GM18861 (cell line): ENCODE measurements around the gene PRSS2.

Experiments
- ATAC-seq: cut with Tn5 transposase; IDR thresholded peaks from one replicate; pipeline ENCODE4 v1.9.1; 2021; ENCODE audit not compliant: unreplicated experiment

Gene PRSS2

DNA sequence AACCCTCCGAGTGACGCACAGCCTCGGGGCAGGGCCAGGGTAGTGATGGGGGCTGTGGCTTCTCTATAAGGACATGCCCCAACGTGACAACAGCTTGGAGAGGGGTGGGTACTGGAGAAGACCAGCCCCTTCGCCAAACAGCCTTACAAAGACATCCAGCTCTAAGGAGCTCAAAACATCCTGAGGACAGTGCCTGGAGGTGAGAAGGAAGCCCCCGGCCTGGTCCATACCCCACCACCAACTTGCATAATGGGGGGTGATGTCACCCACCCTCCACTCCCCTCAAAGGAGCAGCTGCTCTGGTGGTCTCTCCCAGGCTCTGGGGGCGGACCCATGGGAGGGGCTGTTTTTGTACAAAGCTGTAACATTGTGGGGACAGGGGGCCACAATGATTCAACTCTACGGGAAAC, 15.1 kb downstream of the PRSS2 start:
- no peak for ATAC-seq

DNA sequence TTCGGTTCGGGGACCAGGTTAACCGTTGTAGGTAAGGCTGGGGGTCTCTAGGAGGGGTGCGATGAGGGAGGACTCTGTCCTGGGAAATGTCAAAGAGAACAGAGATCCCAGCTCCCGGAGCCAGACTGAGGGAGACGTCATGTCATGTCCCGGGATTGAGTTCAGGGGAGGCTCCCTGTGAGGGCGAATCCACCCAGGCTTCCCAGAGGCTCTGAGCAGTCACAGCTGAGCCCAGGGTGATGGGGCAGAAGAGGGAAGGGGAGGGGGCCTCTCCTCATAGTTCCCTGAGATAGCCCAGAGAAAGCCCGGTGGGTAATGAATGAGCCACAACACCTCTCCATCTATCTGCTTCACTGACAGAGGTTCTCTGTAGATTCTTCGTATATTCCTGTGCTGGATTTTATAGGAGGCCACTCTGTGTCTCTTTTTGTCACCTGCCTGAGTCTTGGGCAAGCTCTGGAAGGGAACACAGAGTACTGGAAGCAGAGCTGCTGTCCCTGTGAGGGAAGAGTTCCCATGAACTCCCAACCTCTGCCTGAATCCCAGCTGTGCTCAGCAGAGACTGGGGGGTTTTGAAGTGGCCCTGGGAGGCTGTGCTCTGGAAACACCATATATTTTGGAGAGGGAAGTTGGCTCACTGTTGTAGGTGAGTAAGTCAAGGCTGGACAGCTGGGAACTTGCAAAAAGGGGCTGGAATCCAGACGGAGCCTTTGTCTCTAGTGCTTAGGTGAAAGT, 16.4 kb downstream of the PRSS2 start:
- no peak for ATAC-seq

DNA sequence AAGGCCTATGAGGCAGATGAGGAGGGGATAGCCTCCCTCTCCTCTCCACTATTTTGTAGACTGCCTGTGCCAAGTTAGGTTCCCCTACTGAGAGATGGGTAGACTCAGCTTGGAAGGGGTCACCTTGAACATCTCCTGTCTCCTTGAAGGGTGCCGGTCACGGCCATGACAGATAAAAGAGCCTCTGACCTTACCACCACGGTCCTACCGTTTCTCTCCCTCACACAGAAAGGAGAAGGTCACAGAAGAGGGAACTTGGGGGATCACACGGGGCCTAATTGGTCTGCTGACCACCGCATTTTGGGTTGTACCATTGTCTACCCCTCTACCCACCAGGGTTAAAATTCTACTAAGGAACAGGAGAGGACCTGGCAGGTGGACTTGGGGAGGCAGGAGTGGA, 17.0 kb downstream of the PRSS2 start:
- no peak for ATAC-seq

DNA sequence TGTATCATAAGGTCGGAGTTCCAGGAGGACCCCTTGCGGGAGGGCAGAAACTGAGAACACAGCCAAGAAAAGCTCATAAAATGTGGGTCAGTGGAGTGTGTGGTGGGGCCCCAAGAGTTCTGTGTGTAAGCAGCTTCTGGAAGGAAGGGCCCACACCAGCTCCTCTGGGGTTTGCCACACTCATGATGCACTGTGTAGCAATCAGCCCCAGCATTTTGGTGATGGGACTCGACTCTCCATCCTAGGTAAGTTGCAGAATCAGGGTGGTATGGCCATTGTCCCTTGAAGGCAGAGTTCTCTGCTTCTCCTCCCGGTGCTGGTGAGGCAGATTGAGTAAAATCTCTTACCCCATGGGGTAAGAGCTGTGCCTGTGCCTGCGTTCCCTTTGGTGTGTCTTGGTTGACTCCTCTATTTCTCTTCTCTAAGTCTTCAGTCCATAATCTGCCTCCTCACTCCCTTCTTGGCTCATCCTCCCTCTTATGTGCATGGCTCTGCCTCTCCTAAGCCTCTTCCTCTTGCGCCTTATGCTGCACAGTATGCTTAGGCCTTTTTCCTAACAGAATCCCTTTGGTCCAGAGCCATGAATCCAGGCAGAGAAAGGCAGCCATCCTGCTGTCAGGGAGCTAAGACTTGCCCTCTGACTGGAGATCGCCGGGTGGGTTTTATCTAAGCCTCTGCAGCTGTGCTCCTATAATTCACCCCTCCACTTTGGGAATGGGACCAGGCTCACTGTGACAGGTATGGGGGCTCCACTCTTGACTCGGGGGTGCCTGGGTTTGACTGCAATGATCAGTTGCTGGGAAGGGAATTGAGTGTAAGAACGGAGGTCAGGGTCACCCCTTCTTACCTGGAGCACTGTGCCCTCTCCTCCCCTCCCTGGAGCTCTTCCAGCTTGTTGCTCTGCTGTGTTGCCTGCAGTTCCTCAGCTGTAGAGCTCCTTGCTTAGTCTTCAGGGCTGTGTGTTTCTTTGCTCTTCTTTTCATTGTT, 17.8 kb downstream of the PRSS2 start:
- ATAC-seq = no peak

DNA sequence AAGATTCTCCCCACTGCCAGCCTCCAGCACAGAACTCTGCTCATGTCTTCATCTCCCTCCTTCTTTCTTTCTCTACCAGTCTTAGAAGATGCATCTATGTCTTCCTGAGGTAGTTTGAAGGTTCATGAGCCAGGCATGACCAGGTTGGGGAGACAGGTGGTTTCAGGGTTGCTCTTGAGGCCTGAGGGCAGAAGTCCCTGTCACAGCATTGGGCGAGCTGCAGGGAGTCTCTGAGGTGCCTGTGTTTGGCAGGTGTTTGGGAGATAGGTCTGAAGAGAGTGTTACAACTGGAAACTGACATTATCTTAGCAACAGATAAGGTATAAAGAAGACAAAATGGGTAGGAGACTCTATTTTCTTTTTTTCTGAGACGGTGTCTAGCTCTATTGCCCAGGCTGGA, 18.7 kb downstream of the PRSS2 start:
- ATAC-seq = no peak

DNA sequence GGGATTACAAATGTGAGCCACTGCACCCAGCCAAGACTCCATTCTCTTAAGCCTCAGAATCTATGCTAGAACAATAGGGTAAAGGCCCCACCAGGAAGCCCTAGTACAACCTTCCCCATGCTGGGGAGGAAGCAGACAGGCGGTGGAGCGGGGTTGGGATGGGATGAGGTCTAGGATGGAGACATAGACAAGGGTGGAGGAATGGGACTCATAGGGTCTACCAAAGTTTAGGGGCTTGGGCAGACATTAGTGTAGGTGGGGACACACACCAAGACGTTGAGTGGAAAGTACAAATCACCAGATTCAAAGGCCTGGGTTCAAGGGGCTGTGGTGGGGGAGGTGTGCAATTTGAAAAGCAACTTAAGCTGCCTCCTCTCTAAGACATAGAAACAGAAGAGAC, 19.3 kb downstream of the PRSS2 start:
- no peak for ATAC-seq

DNA sequence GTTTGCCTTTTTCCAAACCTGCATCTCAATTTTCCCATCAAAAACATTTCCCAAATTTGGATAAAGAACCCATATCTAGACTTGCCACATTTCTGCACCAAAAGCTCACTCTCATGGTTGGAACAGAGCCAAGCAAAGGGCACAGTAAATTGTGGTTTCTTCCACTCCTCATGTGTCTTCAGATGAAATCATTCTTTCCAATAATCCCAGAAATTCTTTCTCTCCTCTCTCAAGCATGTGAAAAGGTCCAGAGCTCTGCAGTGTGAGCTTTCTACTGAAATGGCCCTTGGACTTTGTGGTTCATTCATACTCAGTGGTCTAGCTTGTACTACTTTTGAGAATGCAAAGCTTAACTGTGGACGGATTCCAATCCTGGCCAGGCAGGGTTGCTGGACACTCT, 19.8 kb downstream of the PRSS2 start:
- ATAC-seq = no peak

DNA sequence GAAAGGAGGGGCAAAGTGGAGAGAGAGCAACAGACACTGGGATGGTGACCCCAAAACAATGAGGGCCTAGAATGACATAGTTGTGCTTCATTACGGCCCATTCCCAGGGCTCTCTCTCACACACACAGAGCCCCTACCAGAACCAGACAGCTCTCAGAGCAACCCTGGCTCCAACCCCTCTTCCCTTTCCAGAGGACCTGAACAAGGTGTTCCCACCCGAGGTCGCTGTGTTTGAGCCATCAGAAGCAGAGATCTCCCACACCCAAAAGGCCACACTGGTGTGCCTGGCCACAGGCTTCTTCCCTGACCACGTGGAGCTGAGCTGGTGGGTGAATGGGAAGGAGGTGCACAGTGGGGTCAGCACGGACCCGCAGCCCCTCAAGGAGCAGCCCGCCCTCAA, 20.7 kb downstream of the PRSS2 start:
- no peak for ATAC-seq

DNA sequence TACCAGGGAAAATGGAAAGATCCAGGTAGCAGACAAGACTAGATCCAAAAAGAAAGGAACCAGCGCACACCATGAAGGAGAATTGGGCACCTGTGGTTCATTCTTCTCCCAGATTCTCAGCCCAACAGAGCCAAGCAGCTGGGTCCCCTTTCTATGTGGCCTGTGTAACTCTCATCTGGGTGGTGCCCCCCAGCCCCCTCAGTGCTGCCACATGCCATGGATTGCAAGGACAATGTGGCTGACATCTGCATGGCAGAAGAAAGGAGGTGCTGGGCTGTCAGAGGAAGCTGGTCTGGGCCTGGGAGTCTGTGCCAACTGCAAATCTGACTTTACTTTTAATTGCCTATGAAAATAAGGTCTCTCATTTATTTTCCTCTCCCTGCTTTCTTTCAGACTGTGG, 21.4 kb downstream of the PRSS2 start:
- ATAC-seq = no peak

DNA sequence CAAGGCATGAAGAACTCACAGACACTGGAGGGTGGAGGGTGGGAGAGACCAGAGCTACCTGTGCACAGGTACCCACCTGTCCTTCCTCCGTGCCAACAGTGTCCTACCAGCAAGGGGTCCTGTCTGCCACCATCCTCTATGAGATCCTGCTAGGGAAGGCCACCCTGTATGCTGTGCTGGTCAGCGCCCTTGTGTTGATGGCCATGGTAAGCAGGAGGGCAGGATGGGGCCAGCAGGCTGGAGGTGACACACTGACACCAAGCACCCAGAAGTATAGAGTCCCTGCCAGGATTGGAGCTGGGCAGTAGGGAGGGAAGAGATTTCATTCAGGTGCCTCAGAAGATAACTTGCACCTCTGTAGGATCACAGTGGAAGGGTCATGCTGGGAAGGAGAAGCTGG, 21.8 kb downstream of the PRSS2 start:
- no peak for ATAC-seq

DNA sequence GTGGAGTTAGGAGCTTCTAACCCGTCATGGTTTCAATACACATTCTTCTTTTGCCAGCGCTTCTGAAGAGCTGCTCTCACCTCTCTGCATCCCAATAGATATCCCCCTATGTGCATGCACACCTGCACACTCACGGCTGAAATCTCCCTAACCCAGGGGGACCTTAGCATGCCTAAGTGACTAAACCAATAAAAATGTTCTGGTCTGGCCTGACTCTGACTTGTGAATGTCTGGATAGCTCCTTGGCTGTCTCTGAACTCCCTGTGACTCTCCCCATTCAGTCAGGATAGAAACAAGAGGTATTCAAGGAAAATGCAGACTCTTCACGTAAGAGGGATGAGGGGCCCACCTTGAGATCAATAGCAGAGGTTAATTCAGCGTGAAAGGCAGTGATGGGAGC, 22.4 kb downstream of the PRSS2 start:
- ATAC-seq = no peak

DNA sequence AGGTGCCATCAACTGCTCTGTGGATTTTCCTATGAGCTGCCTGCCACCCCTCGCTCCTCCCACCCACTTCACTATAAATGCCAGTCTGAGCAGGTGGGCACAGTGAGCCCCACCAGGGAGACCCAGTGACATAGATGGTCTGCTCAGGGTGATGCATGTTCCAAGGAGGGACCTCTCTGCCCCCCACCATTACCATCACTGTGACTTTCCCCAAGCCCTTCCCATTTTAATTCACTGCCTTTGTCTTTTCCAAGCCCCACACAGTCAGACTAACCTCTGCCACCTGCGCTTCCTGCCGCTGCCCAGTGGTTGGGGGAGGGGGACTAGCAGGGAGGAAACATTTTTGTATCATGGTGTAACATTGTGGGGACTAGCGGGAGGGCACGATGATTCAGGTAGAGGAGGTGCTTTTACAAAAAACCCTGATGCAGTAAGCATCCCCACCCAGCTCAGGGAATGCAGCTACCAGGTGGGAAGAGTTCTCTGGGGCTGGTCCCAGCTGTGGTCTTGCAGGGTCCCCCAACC, 24.6 kb downstream of the PRSS2 start:
- no peak for ATAC-seq

DNA sequence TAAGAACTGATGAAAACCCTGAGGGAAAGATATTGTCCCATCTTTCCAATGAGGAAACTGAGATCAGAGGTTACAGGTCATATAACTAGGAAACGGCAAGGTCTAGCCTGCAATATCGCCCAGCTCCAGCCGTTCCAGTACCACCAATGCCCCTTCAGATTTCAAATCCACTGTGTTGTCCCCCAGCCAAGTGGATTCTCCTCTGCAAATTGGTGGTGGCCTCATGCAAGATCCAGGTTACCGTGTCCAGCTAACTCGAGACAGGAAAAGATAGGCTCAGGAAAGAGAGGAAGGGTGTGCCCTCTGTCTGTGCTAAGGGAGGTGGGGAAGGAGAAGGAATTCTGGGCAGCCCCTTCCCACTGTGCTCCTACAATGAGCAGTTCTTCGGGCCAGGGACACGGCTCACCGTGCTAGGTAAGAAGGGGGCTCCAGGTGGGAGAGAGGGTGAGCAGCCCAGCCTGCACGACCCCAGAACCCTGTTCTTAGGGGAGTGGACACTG, 25.3 kb downstream of the PRSS2 start:
- ATAC-seq = no peak

DNA sequence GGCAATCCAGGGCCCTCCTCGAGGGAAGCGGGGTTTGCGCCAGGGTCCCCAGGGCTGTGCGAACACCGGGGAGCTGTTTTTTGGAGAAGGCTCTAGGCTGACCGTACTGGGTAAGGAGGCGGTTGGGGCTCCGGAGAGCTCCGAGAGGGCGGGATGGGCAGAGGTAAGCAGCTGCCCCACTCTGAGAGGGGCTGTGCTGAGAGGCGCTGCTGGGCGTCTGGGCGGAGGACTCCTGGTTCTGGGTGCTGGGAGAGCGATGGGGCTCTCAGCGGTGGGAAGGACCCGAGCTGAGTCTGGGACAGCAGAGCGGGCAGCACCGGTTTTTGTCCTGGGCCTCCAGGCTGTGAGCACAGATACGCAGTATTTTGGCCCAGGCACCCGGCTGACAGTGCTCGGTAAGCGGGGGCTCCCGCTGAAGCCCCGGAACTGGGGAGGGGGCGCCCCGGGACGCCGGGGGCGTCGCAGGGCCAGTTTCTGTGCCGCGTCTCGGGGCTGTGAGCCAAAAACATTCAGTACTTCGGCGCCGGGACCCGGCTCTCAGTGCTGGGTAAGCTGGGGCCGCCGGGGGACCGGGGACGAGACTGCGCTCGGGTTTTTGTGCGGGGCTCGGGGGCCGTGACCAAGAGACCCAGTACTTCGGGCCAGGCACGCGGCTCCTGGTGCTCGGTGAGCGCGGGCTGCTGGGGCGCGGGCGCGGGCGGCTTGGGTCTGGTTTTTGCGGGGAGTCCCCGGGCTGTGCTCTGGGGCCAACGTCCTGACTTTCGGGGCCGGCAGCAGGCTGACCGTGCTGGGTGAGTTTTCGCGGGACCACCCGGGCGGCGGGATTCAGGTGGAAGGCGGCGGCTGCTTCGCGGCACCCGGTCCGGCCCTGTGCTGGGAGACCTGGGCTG, 26.0 kb downstream of the PRSS2 start:
- no peak for ATAC-seq

DNA sequence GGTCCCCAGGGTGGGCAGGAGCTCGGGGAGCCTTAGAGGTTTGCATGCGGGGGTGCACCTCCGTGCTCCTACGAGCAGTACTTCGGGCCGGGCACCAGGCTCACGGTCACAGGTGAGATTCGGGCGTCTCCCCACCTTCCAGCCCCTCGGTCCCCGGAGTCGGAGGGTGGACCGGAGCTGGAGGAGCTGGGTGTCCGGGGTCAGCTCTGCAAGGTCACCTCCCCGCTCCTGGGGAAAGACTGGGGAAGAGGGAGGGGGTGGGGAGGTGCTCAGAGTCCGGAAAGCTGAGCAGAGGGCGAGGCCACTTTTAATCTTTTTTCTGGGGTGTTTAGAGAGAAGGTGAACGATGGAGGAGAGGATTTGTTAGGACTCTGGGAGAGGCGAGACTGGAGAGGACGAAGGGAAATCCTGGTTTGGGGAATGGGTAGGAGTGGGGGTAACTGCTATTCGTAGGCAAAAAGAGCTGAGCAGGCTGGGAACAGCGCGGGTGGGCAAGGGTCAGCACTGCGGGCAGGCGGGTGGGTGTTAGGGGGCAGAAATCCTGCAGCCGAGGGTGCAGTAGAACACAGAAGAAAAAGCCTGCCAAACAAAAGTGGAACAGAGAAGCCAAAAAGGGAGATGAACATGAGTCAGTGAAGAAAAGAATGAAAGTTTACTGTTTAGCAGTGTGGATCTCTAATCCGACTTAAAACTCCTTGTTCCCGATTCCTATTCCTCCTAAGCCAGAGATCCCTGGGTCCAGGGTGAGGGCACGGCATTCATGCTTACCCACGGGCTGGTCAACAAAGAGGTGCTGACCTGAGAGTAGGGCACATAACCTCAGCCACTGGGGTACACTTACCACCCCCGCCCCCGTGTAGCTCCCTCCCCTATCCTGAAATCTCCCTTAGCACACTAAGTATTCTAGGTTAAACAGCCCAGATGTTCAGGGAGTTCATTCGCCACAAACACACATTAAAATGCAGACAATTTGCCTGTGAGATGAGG, 26.9 kb downstream of the PRSS2 start:
- ATAC-seq = no peak

DNA sequence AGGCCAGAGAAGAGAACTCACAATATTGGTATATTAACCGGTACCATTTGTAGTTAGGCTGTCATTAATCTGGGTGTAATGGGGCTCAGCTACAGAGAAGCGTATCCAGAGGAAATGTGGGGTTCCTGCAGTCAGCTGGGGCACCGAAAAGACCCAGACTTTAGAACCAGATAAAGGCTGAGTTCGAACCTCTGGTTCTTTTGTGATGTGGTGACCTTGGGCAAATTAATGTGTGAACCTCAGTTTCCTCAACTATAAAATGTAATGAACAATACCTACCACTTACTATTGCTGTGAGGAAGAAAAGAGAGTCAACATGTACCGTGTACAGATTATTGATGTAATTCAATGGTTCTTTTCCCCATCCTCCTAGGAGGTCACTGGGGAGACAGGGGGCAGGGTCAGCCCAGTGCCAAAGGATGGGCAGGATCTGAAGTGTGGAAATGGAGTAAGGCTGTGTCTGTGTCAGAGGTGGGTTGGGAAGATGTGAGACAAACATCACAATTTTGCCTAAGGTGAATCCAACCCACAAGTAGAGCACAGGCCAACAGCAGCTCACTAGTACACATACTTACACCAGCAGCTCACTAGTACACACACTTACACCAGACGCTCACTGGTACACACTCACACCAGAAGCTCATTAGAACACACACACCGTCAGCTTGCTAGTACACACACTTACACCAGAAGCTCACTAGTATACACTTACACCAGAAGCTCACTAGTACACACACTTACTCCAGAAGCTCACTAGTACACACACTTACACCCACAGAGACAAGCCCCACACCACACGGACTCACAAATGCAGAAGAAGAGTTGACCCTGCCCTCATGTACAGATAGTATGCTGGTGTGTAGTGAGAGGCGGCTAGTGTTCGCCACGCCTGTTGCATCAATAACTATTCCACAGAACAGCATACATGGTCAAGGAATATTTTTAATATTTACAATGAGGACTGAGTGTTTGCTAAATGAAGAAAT, 28.0 kb downstream of the PRSS2 start:
- no peak for ATAC-seq

DNA sequence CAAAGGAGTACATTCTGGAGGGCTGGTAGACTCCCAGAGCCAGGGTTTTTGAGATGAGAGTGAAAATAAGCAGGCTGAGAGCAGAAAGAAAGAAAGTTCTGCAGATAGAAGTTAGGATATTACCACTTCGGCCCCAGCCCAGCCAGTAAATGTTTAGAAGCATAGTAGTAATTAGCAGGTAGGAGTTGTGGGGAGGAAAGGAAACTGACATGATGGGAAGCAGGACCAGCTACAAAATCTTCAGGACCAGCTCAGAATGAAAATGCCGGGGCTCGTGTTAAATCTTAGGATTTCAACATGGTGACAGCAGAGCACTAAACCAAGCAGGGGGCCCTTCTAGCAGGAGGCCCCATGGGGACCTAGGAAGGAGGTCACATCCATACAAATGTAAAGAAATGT, 28.7 kb downstream of the PRSS2 start:
- ATAC-seq = no peak

DNA sequence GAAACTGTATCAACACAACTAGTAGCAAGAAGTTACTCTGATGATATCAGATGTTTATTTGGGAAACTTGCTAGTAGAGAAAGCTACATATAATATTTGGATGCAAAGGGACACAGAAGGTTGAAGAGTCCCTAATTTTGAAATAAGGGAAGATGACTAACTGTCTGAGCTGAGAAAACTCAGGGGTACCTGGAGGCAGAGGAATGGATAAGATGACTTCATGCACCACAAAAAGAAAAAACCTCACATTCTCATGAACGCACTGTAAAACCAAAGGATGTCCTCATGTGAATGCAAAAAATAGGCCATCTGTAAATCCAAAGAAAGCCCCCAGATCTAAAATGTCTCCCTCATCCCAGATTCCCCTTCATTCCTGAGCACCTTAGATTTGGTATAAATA, 29.3 kb downstream of the PRSS2 start:
- ATAC-seq = no peak
